GM18519 (cell line): ENCODE results near the gene TSHZ1.

Experiments
- ATAC-seq: cut with Tn5 transposase; IDR thresholded peaks from one replicate; pipeline ENCODE4 v1.9.1; 2021; ENCODE audit warnings: mild to moderate bottlenecking, moderate library complexity; ENCODE audit not compliant: unreplicated experiment, low FRiP score

Gene TSHZ1, protein sequence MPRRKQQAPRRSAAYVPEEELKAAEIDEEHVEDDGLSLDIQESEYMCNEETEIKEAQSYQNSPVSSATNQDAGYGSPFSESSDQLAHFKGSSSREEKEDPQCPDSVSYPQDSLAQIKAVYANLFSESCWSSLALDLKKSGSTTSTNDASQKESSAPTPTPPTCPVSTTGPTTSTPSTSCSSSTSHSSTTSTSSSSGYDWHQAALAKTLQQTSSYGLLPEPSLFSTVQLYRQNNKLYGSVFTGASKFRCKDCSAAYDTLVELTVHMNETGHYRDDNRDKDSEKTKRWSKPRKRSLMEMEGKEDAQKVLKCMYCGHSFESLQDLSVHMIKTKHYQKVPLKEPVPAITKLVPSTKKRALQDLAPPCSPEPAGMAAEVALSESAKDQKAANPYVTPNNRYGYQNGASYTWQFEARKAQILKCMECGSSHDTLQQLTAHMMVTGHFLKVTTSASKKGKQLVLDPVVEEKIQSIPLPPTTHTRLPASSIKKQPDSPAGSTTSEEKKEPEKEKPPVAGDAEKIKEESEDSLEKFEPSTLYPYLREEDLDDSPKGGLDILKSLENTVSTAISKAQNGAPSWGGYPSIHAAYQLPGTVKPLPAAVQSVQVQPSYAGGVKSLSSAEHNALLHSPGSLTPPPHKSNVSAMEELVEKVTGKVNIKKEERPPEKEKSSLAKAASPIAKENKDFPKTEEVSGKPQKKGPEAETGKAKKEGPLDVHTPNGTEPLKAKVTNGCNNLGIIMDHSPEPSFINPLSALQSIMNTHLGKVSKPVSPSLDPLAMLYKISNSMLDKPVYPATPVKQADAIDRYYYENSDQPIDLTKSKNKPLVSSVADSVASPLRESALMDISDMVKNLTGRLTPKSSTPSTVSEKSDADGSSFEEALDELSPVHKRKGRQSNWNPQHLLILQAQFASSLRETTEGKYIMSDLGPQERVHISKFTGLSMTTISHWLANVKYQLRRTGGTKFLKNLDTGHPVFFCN (N-terminal part only)

DNA sequence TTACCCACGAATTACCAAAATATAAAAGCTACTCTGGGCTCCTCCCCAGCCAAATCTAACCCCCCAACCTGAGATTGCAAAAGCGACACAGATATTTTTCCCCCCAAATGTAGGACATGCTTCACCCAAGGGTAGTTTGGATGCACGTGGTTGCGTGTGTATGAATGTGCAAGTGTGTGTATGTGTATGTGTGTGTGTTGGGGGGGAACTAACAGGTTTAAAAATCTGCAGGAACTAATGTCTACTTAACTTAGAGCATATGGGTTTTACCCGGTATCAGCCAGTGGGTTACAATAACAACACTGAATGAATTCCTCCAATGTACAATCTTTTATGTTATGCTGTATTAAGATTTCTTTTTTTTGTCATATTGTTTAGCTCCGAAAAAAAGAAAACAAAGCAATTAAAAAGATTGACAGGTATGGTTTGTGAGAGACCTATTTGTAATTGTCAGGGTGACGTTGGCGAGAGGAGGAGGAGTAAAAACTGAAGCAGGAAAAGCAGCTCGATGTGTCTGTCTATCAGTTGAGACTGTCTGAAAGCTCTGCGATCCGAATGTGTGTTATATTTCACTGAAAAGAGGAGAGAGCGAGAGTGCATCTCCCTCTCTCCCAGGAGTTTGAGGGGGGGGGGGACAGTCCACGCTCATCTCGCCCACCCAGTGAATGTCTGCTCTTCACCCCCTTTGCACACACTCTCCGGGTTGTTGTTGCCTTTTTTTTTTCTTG lies at the start of gene TSHZ1:
Gene TSHZ1 (plus strand): TSS at position 524 of the 728 bp plus-strand sequence. CDS start 1,080 bp downstream, outside the sequence.
- peak; percentile 43 for ATAC-seq

DNA sequence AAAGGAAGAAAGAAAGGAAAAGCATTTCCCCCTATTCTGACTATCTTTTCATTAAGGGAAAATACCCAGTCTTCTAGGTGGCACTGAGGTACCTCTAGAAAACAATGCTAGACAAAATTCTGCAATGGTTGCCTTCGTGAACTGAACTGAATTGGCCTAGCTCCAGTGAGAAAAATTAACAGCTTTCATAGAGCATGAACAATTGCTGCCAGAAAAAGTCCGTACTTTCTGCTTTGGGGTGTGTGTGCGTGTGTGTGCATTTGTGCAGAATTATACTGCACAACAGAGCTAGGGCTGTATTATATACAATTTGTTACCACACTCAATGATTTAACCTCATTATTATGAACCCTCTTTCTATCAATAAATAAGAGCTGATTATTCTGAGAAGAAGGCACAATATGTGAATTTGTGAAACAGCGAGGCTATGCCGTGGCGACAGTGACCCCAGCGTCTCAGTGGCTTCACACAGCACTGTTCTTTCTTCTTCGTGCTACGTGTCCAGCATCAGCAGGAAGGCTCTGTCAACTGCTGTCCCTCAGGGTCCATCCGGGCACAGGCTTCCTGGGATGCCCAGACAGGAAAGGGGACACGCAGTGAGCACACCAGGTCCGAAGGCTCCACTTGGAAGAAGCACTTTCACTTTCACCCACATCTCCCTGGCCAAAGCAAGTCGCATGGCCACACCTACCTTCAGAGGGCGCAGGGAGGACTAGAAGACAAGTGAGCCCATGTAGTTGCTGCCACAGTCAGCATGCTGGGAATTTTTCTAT lies 49.2 kb upstream of the TSHZ1 start:
- no peak for ATAC-seq

DNA sequence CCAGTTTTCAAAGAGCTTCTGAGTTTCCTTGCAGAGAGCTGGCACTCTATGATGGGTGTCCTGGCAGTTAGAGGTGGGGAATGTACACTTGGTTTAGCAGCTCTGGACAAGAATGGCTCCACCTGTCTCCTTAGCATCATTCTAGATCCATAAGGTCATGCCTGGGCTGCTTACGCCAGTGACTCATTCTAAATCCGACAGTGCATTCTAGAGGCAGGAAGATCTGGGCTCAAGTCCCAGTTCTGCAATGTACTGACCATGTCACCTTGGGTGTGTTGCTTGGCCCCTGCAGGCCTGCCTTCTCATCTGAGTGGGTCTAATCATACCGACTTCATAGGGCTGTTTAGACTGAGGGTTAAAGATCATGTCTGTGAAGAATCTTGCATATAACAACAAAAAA lies 48.1 kb upstream of the TSHZ1 start:
- ATAC-seq = no peak

DNA sequence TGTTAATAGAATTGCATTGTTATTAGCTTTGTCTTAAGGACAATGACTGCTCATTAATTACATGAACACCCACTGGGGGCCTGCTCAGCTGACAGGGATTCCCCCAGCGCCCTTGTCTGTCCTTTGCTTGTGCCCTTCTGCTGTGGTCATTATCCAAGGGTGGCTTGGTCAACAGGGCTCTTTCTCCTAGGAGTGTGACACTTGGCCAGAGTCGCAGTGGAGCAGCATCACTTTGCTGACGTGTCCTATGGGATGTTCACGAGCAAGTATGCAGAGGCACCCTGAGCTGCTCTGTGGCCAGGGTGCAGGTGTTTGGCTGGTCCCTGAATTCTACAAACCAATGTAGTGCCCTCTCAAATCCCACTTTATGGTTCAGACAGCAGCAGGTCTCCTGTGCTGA lies 47.6 kb upstream of the TSHZ1 start:
- no peak for ATAC-seq

DNA sequence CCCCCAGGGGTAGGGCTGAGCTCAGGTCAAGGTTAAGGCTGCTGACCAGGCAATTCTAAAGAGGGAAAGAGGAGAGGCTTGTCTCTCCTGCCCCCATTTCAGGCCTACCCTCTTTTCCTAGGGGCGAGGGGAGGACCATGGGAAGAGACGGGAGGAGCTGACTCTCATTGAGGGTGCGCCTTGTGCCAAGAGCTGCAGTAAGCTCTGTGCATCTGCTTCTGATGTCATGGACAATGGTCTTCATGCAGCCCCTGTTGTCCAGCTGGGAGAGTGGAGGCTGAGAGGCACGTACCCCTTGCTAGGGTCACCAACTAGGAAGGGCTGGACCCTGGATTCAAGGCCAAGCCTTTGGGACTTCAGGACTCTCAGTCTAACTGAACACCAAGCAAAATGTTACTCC lies 46.9 kb upstream of the TSHZ1 start:
- ATAC-seq = no peak

DNA sequence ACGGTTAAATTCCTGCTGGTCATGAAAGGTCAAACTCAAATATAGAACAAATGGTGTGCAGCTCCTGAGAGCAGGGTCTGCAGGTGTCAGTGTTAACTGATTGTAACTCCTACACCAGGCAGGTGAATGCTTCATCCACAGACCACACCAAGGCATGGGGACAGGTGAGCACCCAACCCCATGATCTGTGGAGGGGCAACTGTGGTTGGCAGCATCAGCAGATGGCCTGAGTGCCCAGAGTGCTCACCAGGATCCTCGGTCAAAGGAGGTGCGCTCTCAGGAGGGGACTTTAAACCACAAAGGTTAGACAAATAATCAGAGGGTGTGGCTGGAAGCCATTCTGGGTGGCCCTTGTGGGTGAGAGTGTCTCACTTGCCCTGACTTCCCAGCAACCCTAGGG lies 46.1 kb upstream of the TSHZ1 start:
- ATAC-seq = no peak

DNA sequence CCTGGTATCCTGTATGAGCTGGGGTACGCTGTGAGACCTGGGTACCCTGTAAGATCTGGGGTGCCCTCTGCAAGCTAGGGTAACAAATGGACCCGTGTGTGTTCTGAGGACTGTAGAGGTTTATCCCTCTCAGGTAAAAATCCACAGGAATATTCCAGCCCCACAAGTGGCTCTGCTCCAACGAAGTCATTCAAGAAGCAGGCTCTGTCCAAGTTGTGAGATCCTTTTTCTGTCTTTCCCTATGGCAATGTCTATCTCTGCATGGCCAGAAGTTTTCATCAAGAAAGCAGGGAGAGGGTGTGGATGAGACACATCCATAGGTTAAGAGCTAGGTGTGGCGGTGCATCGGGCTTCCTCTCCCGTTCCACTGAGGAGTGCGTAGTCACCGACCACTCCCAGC lies 44.7 kb upstream of the TSHZ1 start:
- ATAC-seq = no peak

DNA sequence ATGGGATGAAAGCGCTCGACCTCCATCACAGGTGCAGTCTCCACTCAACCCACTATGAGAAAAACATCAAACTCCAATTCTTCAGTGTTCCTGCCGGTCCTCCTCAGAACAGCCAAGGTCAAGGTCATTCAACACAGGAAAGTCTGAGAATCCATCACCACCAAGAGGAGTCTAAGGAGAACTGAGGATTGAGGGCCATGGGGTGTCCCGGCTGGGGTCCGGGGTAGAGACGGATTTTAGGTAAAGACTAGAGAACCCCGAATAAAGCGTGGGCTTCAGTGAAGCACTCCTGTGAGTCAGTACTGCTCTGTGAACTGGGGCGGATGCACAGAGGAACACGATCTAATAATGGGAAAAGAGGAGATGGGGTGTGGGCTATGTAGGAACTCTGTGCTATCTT lies 43.5 kb upstream of the TSHZ1 start:
- ATAC-seq = no peak

DNA sequence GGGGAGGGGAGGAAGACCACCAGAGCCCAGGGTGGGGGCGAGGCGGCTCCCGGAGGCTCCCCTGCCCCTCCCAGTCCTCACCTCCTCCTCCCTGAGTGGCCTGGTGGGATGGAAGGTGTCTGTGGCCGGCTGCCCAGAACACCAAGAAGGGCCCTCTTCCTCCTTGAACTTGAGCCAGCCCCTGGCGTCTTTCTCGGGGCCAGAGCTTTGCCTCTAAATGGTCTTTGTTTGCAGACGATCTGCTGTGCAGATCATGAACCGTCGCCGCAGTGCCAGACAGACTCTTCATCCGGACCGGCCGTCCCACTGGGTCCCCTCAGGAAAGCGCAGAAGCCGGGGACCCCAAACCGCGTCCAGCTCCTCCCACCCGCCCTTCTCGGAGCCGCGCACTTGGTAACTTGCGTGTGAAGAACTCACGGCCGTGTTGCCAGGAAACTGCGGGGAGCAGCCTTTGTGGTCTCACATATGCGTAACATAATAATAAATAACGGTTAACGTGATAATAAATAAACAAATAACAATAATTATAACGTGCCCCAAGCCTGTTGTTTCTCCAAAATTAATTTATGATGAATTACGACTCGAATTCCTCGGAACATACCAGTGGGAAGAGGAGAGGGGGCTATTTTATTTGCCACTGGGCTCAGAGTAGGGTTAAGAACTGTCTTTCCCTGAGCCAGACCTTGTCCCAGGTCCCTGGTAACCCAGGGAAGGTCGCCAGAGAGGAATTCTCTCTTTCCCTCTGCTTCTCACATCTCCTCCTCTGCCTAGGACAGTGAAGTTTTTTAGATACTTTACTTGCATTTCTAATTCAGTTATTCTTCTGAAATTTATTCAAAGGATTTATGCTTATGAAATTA lies 42.6 kb upstream of the TSHZ1 start:
- ATAC-seq = no peak

DNA sequence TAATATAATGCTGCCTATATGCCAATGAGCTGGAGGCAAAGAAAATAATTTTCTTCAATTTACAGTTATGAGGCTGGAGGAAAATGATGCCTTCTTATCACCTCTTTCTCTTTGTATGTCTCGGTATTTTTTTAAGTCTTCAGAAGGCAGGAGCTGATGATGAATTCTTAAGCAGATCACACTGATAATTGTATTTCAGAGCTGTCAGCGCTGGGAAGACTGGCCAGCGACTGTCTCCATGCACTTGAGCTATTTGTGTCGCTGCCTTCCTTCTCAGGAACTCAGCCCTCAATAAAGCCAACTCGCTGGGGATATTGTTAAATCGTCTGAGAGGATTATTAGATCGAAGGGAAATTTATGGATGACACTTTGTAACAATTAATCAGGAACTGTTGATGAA lies 42.0 kb upstream of the TSHZ1 start:
- no peak for ATAC-seq

DNA sequence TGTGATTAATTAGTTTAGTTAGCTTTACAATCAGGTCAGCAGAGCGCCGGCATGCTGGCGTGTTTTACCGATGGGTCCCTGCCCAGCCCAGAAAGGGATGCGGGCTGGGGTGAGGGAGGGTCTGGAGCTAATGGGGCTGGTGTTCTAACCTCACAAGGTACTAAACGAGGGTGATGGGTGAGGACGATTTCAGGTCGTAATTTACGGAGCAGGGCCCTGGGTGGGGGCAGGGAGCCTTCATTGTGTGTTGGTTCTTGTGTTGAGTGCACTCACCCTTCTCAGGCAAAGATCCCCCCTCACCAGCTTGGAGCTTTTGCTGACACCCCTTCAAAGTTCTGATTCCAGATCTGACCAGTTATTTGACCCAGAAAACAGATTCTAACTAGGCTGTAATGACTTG lies 41.2 kb upstream of the TSHZ1 start:
- no peak for ATAC-seq

DNA sequence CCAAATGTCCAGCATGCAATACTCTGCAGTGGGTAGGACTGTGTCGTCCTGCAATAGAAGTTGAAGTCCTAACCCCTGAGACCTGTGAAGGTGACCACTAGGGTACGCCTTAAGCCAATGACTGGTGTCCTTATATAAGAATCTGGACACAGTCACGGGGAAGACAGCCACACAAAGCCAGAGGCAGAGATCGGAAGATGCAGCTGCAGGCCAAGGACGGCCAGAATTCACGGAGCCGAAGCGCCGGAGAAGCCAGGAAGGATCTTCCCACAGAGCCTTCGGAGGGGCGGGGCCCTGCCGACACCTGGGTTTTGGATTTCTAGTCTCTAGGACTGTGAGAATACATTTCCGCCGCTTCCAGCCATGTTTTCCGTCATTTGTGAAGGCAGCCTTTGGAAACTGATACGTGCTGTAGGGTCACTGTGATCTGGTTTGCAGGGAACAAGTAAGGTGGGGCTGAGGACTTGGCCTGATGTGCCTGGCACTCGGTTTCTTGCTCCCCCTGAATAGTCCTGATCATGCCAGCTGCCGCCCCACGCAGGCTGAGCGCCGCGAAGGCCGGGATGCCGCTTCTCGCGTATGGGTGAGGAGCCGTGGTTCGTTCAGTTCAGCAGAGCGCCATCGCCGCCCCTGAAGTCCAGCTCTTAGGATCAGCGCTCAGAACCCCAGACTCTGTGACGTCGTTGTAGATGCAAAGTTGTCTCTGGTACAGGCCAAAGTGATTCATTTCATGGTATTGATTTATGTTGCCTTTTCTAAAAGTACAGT lies 40.4 kb upstream of the TSHZ1 start:
- ATAC-seq = no peak

DNA sequence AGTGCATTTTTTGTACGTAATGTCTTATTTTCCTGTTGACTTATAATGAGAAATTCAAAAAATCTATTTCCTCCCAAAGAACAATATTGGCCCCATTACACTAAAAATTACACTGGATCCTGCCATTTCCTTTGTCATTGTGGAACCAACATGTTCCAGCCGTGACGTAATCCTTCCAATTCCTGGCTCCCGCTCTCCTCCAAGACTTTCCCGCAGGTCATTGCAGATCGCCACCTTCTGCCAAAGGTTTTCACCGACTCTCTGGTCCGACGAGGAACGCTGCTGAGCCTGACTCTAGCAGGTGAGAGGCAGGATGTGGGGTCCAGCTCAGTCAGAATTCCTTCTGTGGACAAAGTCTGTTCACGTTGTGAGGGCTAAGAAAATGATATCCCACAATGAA lies 39.7 kb upstream of the TSHZ1 start:
- ATAC-seq = no peak

DNA sequence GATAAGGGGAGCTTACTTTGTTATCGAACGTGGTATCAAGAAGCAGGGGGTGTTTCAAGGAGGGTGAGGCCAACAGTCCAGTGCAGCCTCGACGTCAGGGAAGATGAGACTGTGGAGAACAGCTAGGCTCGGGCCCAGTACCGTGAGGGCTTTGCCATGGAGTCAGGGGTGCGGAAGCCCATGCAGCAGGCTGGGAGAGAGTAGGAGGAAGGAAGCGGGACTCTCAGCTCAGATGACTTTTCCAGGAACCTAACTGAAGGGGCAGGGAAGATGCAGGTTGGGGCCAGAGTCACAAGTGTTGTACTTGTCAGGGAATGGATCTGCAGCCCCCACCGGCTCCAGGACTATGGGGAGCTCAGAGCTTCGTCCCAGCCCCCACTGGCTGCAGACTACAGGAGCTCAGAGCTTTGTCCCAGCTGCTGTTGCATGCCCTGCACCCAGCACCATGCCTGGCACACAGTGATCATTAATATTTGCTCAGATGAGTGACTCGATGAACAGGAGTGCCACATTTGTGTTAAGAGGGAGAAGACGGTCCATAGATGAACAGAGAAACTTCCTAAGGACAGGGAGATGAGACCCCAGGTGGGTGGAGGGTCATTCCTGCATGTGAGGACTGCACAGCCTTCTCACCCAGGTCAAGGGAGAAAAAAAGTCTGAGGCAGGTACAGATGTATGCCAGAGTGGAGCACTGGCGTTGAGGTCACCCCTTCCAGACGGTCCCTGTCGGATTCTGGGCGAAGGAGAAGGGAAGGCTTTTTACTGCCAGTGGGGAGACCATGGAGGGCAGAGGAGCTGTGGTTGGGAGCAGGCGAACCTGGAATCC lies 38.1 kb upstream of the TSHZ1 start:
- no peak for ATAC-seq

DNA sequence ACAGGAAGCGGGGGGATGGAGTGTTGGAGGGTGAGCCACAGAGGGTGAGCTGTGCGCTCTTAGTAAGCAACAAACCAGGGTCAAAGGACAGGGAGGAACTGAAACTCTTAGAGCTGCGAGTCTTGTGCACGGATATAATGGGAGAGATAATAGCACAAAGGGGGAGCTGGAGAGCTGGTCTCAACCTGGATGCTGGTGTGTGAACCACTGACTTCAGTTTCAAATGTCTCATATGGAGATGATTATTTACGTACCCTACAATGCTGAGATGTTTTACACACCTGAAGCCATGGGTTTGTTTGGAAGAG lies 37.5 kb upstream of the TSHZ1 start:
- peak; percentile 99 for ATAC-seq

DNA sequence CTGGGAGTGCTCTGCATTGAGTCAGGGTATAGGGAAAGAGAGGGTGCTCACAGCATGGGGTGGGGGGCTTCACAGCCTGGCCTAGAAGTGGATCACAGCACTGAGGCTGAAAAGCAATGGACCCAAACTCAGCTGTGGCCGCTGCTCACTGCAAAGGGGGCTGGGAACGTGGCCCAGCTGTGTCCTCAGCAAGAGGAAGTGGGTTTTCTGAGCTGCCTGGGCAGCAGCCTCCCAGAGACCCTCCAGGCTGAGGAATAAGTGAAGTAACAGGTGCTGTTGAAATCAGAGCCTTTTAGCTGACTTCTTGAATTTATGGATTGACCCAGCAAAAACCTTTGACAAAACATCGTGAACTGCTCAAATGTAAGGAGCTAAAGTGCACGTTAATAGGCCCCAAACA lies 36.9 kb upstream of the TSHZ1 start:
- no peak for ATAC-seq

DNA sequence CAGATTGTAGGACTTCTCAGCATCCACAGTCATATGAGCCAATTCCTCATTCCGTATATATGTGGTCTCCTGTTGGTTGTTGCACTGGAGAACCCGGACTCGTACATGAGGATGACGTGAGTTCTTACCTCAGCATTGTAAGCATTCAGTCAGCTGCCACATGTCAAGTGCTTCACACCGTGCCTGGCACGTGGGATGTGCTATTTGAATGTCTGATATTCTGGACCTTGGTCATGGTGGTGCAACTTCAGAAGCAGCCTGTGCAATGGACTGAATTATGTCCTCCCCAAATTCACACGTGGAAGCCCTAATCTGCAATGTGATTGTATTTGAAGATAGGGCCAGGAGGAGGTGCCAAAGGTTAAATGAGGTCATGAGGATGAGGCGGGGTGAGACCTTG lies 33.7 kb upstream of the TSHZ1 start:
- ATAC-seq = no peak

DNA sequence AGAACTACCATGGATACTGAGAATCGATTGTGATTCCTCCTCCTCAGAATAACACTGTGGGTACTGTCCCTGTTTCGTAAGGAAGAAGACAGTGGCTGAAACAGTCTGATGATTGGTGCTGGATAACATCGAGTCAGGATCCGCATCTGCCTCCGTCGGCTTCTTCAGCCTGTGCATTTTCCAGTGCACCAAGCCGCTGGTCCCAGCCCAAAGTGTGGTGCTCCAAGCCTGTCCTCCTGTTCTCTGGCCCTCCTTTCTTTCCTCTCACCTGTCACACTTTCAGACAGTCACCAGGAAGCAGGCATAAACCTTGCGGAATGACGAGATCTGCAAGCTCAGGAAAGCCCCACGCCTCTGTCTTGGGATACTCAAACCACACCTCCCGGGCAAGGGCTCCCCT lies 32.2 kb upstream of the TSHZ1 start:
- ATAC-seq = no peak
